Thyroid gland (tissue), 4 donors: ENCODE results near the gene PARP8.

Experiments used
- POLR2A ChIP-seq, 2 donors: fragments of 450-650 bp; IDR thresholded peaks; one replicate each; pipeline ENCODE4 v1.6.1; 2017; ENCODE audit warnings: antibody characterized with exemption in 2 of 2, mild to moderate bottlenecking in 2 of 2, moderate library complexity in 1 of 2
- TF ChIP-seq, protein P1 (sequence below), 6 experiments: fragments of 200-600 bp in 3 of 6; fragments of 450-650 bp in 3 of 6; sonication (generic) in 3 of 6; IDR thresholded peaks; one replicate each; pipeline ENCODE4 v1.5.1; 2016 to 2019; ENCODE audit warnings: antibody characterized with exemption in 6 of 6, mild to moderate bottlenecking in 2 of 6, inconsistent platforms in 1 of 6, moderate library complexity in 1 of 6

DNA sequence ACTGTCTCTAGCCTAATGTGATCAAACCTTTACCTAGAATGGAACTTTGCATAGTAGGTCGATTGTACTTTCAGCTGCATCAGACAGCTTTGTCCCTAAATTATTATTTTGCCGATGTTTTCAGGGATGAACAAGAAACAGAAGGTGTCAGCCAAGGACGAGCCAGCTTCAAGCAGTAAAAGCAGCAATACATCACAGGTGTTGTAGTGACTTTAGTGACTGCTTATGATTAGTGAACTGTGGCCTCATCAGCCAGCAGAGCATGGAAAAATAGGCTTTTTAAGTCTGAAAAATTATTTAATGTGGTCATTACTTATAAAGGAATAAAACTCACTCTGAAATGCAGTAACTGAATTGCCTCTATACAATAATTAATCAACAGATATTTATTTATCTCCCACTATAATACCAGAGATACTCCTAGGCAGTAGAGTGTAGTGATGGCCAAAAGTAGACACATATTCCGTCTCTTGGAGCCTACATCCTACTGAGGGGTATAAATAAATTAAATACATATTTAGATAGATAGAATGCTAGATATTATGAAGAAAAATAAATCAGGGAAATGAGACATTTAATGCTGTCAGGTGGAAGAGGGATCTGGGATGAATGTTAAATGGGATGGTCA, 166.3 kb downstream of the PARP8 start:
- TF ChIP-seq, protein P1, sequence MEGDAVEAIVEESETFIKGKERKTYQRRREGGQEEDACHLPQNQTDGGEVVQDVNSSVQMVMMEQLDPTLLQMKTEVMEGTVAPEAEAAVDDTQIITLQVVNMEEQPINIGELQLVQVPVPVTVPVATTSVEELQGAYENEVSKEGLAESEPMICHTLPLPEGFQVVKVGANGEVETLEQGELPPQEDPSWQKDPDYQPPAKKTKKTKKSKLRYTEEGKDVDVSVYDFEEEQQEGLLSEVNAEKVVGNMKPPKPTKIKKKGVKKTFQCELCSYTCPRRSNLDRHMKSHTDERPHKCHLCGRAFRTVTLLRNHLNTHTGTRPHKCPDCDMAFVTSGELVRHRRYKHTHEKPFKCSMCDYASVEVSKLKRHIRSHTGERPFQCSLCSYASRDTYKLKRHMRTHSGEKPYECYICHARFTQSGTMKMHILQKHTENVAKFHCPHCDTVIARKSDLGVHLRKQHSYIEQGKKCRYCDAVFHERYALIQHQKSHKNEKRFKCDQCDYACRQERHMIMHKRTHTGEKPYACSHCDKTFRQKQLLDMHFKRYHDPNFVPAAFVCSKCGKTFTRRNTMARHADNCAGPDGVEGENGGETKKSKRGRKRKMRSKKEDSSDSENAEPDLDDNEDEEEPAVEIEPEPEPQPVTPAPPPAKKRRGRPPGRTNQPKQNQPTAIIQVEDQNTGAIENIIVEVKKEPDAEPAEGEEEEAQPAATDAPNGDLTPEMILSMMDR (IDR thresholded peaks at IDR 0.05) = no peak
- TF ChIP-seq POLR2A (IDR thresholded peaks at IDR 0.05) = no peak
